HG02885 (cell line): Measurements from ENCODE around the gene KLF6.
"Not testable (repeated sequence)": the region's sequence is repeated elsewhere in the genome, so short reads cannot be mapped to it uniquely, and the experiment has no call there.

ENCODE experiments used
- ATAC-seq: cut with Tn5 transposase; IDR thresholded peaks from one replicate; pipeline ENCODE4 v1.9.1; 2021; ENCODE audit warnings: mild to moderate bottlenecking; ENCODE audit not compliant: unreplicated experiment, poor library complexity

KLF6 gene

GRCh38 chr10:3740157-3740871, 44.7 kb downstream of the KLF6 start:
- ATAC-seq, result peak; percentile 43

GRCh38 chr10:3738855-3739350, 46.1 kb downstream of the KLF6 start:
- no peak for ATAC-seq

DNA sequence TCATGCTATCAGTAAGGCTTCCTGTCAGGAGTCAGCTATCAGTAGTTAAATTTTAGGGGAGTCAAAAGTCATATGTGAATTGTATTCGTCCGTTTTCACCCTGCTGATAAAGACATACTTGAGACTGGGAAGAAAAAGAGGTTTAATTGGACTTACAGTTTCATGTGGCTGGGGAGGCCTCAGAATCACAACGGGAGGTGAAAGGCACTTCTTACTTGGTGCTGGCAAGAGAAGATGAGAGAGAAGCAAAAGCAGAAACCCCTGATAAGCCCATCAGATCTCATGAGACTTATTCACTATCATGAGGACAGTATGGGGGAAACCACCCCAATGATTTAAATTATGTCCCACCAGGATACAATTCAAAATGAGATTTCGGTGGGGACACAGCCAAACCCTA, 47.1 kb downstream of the KLF6 start:
- no peak for ATAC-seq

DNA sequence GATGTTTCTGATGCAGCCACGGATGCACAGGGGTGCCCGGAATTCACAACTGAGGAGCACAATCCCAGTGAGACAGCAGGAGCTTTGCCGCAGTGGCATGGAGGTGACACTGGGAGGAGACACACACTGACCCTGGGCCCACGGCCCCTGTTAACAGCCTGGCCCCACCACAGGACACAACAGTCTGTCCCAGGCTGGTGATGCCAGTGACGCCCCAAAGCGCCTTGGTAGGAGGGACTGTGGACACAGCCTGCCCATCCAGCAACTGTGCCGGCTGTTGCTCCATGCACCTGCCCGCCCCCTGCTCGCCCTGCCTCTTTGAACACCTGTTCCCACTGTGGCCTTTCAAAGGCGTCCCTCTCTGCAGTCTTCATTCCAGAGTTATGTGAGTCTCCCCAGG, 49.8 kb downstream of the KLF6 start:
- ATAC-seq, result no peak

DNA sequence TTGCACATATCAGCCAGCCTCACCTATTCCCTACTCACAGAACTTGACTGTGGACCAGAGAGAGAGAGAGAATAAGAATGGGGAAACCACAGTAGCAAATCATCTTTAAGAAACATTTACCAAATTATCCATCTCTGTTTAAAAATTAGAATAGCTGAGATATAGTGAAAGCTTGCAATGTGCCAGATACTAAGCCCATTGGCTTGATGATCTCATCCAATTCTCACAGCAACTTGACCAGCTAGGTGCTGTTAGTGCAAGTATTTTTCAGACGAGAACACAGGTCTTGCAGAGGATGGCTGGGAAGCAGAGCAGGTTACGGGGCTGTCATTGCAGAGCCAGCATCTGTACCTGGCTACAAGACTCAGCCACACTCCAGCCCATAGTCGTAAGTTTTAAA, 50.9 kb downstream of the KLF6 start:
- no peak for ATAC-seq

DNA sequence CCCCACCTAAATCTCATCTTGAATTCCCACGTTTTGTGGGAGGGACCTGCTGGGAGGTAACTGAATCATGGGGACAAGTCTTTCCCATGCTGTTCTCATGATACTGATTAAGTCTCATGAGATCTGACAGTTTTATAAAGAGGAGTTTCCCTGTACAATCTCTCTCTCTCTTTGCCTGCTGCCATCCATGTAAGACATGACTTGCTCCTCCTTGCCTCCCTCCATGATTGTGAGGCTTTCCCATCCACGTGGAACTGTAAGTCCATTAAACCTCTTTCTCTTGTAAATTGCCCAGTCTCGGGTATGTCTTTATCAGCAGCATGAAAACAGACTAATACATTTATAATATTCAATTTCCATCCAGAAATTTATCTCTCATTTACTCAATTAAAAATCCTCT, 52.8 kb downstream of the KLF6 start:
- not testable (repeated sequence) for ATAC-seq

DNA sequence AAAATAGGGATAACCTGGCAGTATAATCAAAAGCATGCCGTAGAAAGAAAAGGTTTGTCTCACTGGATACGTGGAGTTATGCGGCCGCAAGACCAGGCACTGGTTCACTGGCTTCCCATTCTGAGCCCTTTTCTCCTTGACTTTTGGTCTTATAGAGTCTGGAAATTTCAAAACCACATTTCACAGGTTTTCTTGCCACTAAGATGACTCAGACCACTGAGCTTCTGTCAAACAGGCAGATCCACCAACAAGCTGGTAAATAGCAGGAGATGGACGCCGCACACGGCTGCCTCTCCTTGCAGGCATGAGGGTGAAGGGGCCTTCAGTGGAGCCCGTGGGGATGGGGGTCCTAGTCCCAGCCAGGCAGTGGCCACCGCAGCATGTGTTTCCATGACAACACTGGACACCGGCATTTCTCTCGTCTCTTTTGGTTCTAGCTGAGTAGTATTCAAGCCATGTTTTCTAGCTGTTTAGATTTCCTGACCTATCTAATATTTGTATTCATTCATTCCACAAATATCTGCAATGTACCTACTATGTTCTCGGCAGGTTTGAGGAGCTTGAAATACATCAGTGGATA, 55.5 kb downstream of the KLF6 start:
- ATAC-seq, result no peak

DNA sequence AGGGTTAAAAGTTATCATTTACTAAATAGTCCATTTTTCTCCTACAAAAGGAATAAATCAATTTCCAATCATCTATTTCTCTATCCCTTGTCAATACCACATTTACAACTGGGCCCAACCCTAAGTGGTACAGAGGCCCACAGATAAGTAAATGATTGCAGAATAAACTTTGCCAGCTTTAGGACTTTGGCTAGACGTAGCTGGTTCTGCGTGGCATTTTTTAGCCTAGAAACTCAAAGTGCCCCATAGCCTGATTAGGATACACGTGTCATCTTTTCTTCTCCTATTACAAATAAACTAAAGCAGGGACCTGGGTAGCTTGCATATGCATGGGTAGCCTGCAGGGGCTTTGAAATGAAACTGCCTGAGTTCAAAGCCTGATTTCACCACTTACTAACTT, 56.4 kb downstream of the KLF6 start:
- no peak for ATAC-seq

DNA sequence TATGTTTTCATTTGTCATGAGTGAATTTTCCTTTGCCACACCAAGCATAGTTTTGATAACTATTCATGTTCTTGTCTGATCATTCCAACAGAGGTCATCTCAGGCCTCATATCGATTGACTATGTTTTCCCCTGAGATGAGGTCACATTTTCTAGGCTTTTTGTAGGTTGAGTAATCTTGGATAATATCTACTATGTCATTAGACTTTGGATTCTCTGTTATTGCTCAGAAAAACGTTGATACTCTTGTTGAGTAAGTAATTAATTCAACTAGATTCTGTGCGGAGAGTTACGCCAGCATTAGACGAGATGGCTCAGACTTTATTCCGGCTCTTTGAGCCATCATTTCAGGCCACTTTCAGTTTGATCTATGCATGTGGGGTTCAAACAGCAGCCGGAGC, 57.7 kb downstream of the KLF6 start:
- ATAC-seq, result no peak
